Left ventricle myocardium inferior (tissue), 1 donor: ENCODE data around the gene NAT14. TPM values are rescaled to one million over a fixed set of nuclear protein-coding genes. Genes with fewer than 3 reads are reported as not detected.

Experiments used
- DNase-seq: peaks from one replicate; pipeline ENCODE4 v3.0.0-alpha.2; 2020
- H3K27ac ChIP-seq: fragments of 200-600 bp; replicated peaks from 2 replicates; pipeline ENCODE4 v1.8.0; 2021
- H3K27me3 ChIP-seq: fragments of 200-600 bp; 2 replicates; pipeline ENCODE4 v1.8.0; 2021; ENCODE audit warnings: low read depth
- H3K36me3 ChIP-seq: fragments of 200-600 bp; 2 replicates; pipeline ENCODE4 v1.8.0; 2021
- H3K4me1 ChIP-seq: fragments of 200-600 bp; 2 replicates; pipeline ENCODE4 v1.8.0; 2021
- H3K4me3 ChIP-seq: fragments of 200-600 bp; 2 replicates; pipeline ENCODE4 v1.8.0; 2021; ENCODE audit warnings: mild to moderate bottlenecking, moderate library complexity
- H3K9me3 ChIP-seq: fragments of 200-600 bp; replicated peaks from 2 replicates; pipeline ENCODE4 v1.8.0; 2021
- intact Hi-C: fragments of 100-400 bp; cut with micrococcal nuclease; formaldehyde crosslinking; loops from one replicate; pipeline ENCODE4 v1.11.0; 2022
- total RNA-seq: library from RNA; stranded (reverse); fragmentation: NEBNext Ultra II Directional; extraction: Animal tissue kit (Norgen Biotek cat#: 25700); gene quantifications from one replicate; pipeline ENCODE4 v1.2.1, GENCODE V29; 2021
- TF ChIP-seq, protein P1 (sequence below): fragments of 200-600 bp; IDR thresholded peaks from 2 replicates; pipeline ENCODE4 v1.8.0; 2021; ENCODE audit warnings: antibody characterized with exemption, mild to moderate bottlenecking, borderline replicate concordance
- donor health status: DM: no; HTN: yes; CAD: no; lungs with severe emphysema.

NAT14 gene
- total RNA-seq, 1 donor from 2014 or later: 5.2 TPM

DNA sequence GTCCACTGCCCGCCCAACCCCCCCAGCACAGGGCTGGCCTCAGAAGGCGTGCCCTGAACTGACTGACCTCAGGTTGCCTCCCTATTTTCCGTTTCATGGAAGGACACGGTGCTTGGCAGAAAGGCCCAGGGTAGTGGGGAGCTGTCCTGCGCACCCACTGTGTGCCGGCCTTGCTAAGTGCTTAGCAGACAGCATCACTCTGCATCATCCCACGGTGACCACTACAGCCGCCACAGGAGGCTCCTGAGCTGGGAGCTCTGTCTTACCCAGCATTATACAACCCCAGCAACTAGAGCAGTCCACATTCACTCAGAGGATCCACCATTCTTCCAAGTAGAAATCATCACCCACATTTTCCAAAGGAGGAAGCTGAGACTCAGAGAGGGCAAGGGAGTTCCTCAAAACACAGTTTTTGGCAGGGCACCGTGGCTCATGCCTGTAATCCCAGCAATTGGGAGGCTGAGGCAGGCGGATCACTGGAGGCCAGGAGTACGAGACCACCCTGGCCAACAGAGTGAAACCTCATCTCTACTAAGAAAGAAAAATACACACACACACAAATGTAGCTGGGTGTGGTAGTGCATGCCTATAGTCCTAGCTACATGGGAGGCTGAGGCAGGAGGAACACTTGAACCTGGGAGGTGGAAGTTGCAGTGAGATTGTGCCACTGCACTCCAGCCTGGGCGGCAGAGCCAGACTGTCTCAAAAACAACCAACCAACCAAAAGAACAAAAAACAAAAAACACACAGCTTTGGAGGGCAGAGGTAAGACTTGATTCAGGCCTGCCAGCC is 50.4 kb downstream of the NAT14 start:
- no peaks in the 10 kb centered on the region for H3K9me3 ChIP-seq
- TF ChIP-seq, protein P1, sequence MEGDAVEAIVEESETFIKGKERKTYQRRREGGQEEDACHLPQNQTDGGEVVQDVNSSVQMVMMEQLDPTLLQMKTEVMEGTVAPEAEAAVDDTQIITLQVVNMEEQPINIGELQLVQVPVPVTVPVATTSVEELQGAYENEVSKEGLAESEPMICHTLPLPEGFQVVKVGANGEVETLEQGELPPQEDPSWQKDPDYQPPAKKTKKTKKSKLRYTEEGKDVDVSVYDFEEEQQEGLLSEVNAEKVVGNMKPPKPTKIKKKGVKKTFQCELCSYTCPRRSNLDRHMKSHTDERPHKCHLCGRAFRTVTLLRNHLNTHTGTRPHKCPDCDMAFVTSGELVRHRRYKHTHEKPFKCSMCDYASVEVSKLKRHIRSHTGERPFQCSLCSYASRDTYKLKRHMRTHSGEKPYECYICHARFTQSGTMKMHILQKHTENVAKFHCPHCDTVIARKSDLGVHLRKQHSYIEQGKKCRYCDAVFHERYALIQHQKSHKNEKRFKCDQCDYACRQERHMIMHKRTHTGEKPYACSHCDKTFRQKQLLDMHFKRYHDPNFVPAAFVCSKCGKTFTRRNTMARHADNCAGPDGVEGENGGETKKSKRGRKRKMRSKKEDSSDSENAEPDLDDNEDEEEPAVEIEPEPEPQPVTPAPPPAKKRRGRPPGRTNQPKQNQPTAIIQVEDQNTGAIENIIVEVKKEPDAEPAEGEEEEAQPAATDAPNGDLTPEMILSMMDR: no peak
- intact Hi-C loops: no loop called here
- no peak overlapping the region for H3K27ac ChIP-seq
- no peaks in the 10 kb centered on the region for H3K36me3 ChIP-seq
- peaks cover 10% of the 10 kb centered on the region for H3K27me3 ChIP-seq
- H3K4me1 ChIP-seq: no peaks in the 10 kb centered on the region
- DNase-seq: no peak
- no peak overlapping the region for H3K4me3 ChIP-seq

DNA sequence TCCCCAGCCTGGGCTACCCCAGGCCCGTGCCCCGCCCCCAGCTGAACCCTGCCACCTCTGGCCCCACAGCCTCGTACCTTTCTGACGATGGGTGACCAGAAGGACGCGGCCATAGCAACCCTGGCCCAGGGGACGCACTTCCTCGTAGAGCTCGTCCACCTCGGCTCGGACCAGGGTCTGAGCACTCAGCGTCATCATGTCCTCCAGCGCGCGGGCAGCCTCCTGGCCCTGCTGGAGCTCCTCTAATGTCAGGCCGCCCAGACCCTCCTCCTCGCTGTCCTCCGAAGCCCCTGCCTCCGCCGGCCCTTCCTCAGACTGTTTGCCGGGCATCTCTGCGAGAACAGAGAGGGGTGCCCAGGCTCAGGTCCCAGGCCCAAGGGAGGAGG is 51.0 kb downstream of the NAT14 start:
- peaks cover 11% of the 10 kb centered on the region for H3K27me3 ChIP-seq
- TF ChIP-seq, protein P1: no peak
- H3K27ac ChIP-seq: no peak overlapping the region
- intact Hi-C loops: no loop called here
- DNase-seq: no peak
- H3K4me3 ChIP-seq: peak overlapping the region; percentile 56
- no peaks in the 10 kb centered on the region for H3K36me3 ChIP-seq
- H3K9me3 ChIP-seq: no peaks in the 10 kb centered on the region
- H3K4me1 ChIP-seq: no peaks in the 10 kb centered on the region

DNA sequence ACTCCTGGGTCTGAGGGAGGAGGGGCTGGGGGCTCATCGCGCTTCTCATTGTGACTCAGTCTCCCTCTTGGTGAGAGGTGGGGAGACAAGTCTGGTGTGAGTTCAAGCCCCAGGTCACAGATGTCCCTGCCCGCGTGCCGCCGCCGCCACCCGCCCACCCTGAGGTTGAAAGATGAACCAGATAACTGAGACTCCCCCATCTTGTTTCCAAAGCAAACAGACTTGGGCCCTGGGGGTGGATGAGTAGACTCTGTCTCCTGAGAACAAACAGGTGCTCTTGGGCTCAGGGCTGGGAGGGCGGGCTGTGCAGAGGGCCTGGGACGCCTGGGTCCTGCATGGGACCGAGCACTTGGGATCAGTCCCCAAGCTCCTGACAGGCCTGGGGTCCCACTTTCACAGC is 51.4 kb downstream of the NAT14 start:
- H3K9me3 ChIP-seq: no peaks in the 10 kb centered on the region
- H3K4me3 ChIP-seq: peak overlapping the region; percentile 56
- intact Hi-C loops: no loop called here
- H3K27ac ChIP-seq: no peak overlapping the region
- H3K36me3 ChIP-seq: no peaks in the 10 kb centered on the region
- no peak for DNase-seq
- TF ChIP-seq, protein P1: no peak
- H3K27me3 ChIP-seq: peaks cover 6% of the 10 kb centered on the region
- H3K4me1 ChIP-seq: no peaks in the 10 kb centered on the region

Other genes starting within 250 kb of the NAT14 start
- gene PPP6R1, start 226.2 kb upstream of the NAT14 start, total RNA-seq: 39.8 TPM
- gene HSPBP1, start 205.1 kb upstream of the NAT14 start, total RNA-seq: 29.0 TPM
- 3.0 TPM for gene BRSK1, start 201.2 kb upstream of the NAT14 start, total RNA-seq
- 2.0 TPM for gene TMEM150B, start 159.8 kb upstream of the NAT14 start, total RNA-seq
- 5.1 TPM for gene KMT5C, start 145.3 kb upstream of the NAT14 start, total RNA-seq
- gene COX6B2, start 130.5 kb upstream of the NAT14 start, total RNA-seq: not detected
- gene GARIN5B, start 121.9 kb upstream of the NAT14 start, total RNA-seq: not detected
- not detected for gene IL11, start 114.7 kb upstream of the NAT14 start, total RNA-seq
- gene TMEM190, start 108.4 kb upstream of the NAT14 start, total RNA-seq: not detected
- 0.69 TPM for gene TMEM238, start 100.9 kb upstream of the NAT14 start, total RNA-seq
- gene RPL28, start 99.3 kb upstream of the NAT14 start, total RNA-seq: 559 TPM
- gene UBE2S, start 77.4 kb upstream of the NAT14 start, total RNA-seq: 33.2 TPM
- not detected for gene SHISA7, start 41.9 kb upstream of the NAT14 start, total RNA-seq
- 52.6 TPM for gene ISOC2, start 23.5 kb upstream of the NAT14 start, total RNA-seq
- gene C19orf85, start 20.4 kb upstream of the NAT14 start, total RNA-seq: not detected
- 5.4 TPM for gene ZNF628, start 8.6 kb upstream of the NAT14 start, total RNA-seq
- 3.7 TPM for gene SSC5D, start 3.2 kb downstream of the NAT14 start, total RNA-seq
- 6.5 TPM for gene SBK2, start 51.9 kb downstream of the NAT14 start, total RNA-seq
- gene SBK3, start 60.4 kb downstream of the NAT14 start, total RNA-seq: 21.1 TPM
- gene ZNF579, start 95.7 kb downstream of the NAT14 start, total RNA-seq: 11.5 TPM
- gene FIZ1, start 114.3 kb downstream of the NAT14 start, total RNA-seq: 16.0 TPM
- gene ZNF524, start 115.1 kb downstream of the NAT14 start, total RNA-seq: 15.6 TPM
- gene ZNF865, start 120.5 kb downstream of the NAT14 start, total RNA-seq: 17.0 TPM
- 13.2 TPM for gene ZNF784, start 139.4 kb downstream of the NAT14 start, total RNA-seq
- 11.8 TPM for gene ZNF580, start 155.8 kb downstream of the NAT14 start, total RNA-seq
- 7.1 TPM for gene ZNF581, start 158.5 kb downstream of the NAT14 start, total RNA-seq
- gene CCDC106, start 163.0 kb downstream of the NAT14 start, total RNA-seq: 14.6 TPM
- gene U2AF2, start 169.8 kb downstream of the NAT14 start, total RNA-seq: 74.0 TPM
- 205 TPM for gene EPN1, start 190.0 kb downstream of the NAT14 start, total RNA-seq